ENCODE measurements around the gene ASF1B. TPM values are rescaled to one million over a fixed set of nuclear protein-coding genes. Genes with fewer than 3 reads are reported as not detected.

ASF1B gene
- total RNA-seq, 1 experiment from 2014 or later = 77.8 TPM

- no peak for DNase-seq (ENCODE audit: low spot score)
These were observed 24.9 kb downstream of the ASF1B start for GRCh38 chr19:14111486-14111885.

- no peak for DNase-seq (ENCODE audit: low spot score)
These were observed 25.7 kb downstream of the ASF1B start for GRCh38 chr19:14110650-14111049.

GRCh38 chr19:14107581-14108461 is 28.6 kb downstream of the ASF1B start:
- DNase-seq (ENCODE audit: low spot score) = no peak

GRCh38 chr19:14106840-14107239 is 29.5 kb downstream of the ASF1B start:
- no peak for DNase-seq (ENCODE audit: low spot score)

GRCh38 chr19:14105680-14106079 is 30.7 kb downstream of the ASF1B start:
- no peak for DNase-seq (ENCODE audit: low spot score)

GRCh38 chr19:14103310-14103709 is 33.1 kb downstream of the ASF1B start:
- DNase-seq (ENCODE audit: low spot score) = no peak

GRCh38 chr19:14102756-14103155 is 33.6 kb downstream of the ASF1B start:
- DNase-seq (ENCODE audit: low spot score) = no peak

- no peak for DNase-seq (ENCODE audit: low spot score)
These were observed 34.2 kb downstream of the ASF1B start for GRCh38 chr19:14102102-14102696.

GRCh38 chr19:14101003-14101545 is 35.3 kb downstream of the ASF1B start:
- DNase-seq (ENCODE audit: low spot score) = no peak

- no peak for DNase-seq (ENCODE audit: low spot score)
These were observed 38.7 kb downstream of the ASF1B start for GRCh38 chr19:14097532-14098151.

GRCh38 chr19:14096272-14096992 is 40.0 kb downstream of the ASF1B start:
- no peak for DNase-seq (ENCODE audit: low spot score)

- no peak for DNase-seq (ENCODE audit: low spot score)
These were observed 41.5 kb downstream of the ASF1B start for GRCh38 chr19:14094854-14095253.

- DNase-seq (ENCODE audit: low spot score) = no peak
These were observed 43.1 kb downstream of the ASF1B start for GRCh38 chr19:14093117-14093823.

- DNase-seq (ENCODE audit: low spot score) = peak; percentile 8
These were observed 44.5 kb downstream of the ASF1B start for GRCh38 chr19:14091813-14092462.

- no peak for DNase-seq (ENCODE audit: low spot score)
These were observed 45.1 kb downstream of the ASF1B start for GRCh38 chr19:14091081-14091812.

GRCh38 chr19:14090509-14091080 is 45.8 kb downstream of the ASF1B start, which contains the start of gene SAMD1:
SAMD1 (minus strand) TSS chr19:14090751.
- DNase-seq (ENCODE audit: low spot score) = peak; percentile 75

- peak; percentile 30 for DNase-seq (ENCODE audit: low spot score)
These were observed 46.5 kb downstream of the ASF1B start for GRCh38 chr19:14089662-14090508.

- no peak for DNase-seq (ENCODE audit: low spot score)
These were observed 47.1 kb downstream of the ASF1B start for GRCh38 chr19:14089412-14089661.
